ENCODE data around the gene KRTAP5-4.
"Not testable (repeated sequence)": the region's sequence is repeated elsewhere in the genome, so short reads cannot be mapped to it uniquely, and the experiment has no call there.

The KRTAP5-4 gene

GRCh38 chr11:1650034-1650917 lies 28.3 kb upstream of the KRTAP5-4 start:
- Histone ChIP-seq H3K27me3 (ENCODE audit: control insufficient read depth, low read length) (peaks cover 4% of the 10 kb centered on the region; the same call in 1 of the 2 replicates), H3K9me3 (ENCODE audit: control insufficient read depth, insufficient read depth, low read length) (no peaks in the 10 kb centered on the region), H3K4me1 (ENCODE audit: control insufficient read depth, low read length) (no peaks in the 10 kb centered on the region), H4K20me1 (ENCODE audit: control insufficient read depth, insufficient read depth, low read depth, low read length) (no peaks in the 10 kb centered on the region; the same call in 1 of the 2 replicates), H3K79me2 (ENCODE audit: control insufficient read depth, low read length) (no peaks in the 10 kb centered on the region), H3K27ac (ENCODE audit: low read depth, low read length) (no peak overlapping the region), H3F3A (ENCODE audit: control insufficient read depth, insufficient read depth) (no peaks in the 10 kb centered on the region), H3K4me3 (ENCODE audit: low read length) (no peak overlapping the region), H3K4me2 (ENCODE audit: low read length) (no peak overlapping the region), H3K36me3 (ENCODE audit: control insufficient read depth, low read length) (no peaks in the 10 kb centered on the region), H3K9me2 (replicated peaks; ENCODE audit: control insufficient read depth, low read length) (no peaks in the 10 kb centered on the region)
- TF ChIP-seq CTCF (IDR thresholded peaks at IDR 0.05; ENCODE audit: low read depth, low read length, poor library complexity, severe bottlenecking) (no peak), EZH2phosphoT487 (IDR thresholded peaks at IDR 0.05; ENCODE audit: borderline replicate concordance, low read length) (no peak)

- no peak for TF ChIP-seq EZH2phosphoT487 (IDR thresholded peaks at IDR 0.05; ENCODE audit: borderline replicate concordance, low read length)
- no peak for TF ChIP-seq CTCF (IDR thresholded peaks at IDR 0.05; ENCODE audit: low read depth, low read length, poor library complexity, severe bottlenecking)
- Histone ChIP-seq H3K27me3 (ENCODE audit: control insufficient read depth, low read length) (peaks cover 4% of the 10 kb centered on the region; the same call in 1 of the 2 replicates), H3K79me2 (ENCODE audit: control insufficient read depth, low read length) (no peaks in the 10 kb centered on the region), H4K20me1 (ENCODE audit: control insufficient read depth, insufficient read depth, low read depth, low read length) (no peaks in the 10 kb centered on the region; the same call in 1 of the 2 replicates), H3K36me3 (ENCODE audit: control insufficient read depth, low read length) (no peaks in the 10 kb centered on the region), H3K9me2 (replicated peaks; ENCODE audit: control insufficient read depth, low read length) (no peaks in the 10 kb centered on the region), H3K4me3 (ENCODE audit: low read length) (no peak overlapping the region), H3K9me3 (ENCODE audit: control insufficient read depth, insufficient read depth, low read length) (no peaks in the 10 kb centered on the region), H3F3A (ENCODE audit: control insufficient read depth, insufficient read depth) (no peaks in the 10 kb centered on the region), H3K27ac (ENCODE audit: low read depth, low read length) (no peak overlapping the region), H3K4me1 (ENCODE audit: control insufficient read depth, low read length) (no peaks in the 10 kb centered on the region), H3K4me2 (ENCODE audit: low read length) (no peak overlapping the region)
These were observed 26.9 kb upstream of the KRTAP5-4 start for GRCh38 chr11:1648653-1649420.

- Histone ChIP-seq H3K79me2 (ENCODE audit: control insufficient read depth, low read length) (no peaks in the 10 kb centered on the region), H3K4me1 (ENCODE audit: control insufficient read depth, low read length) (no peaks in the 10 kb centered on the region), H3K27me3 (ENCODE audit: control insufficient read depth, low read length) (peaks cover under 1% of the 10 kb centered on the region; the same call in 1 of the 2 replicates), H3K4me2 (ENCODE audit: low read length) (no peak overlapping the region), H3K9me3 (ENCODE audit: control insufficient read depth, insufficient read depth, low read length) (no peaks in the 10 kb centered on the region), H3K9me2 (replicated peaks; ENCODE audit: control insufficient read depth, low read length) (no peaks in the 10 kb centered on the region), H3F3A (ENCODE audit: control insufficient read depth, insufficient read depth) (no peaks in the 10 kb centered on the region), H4K20me1 (ENCODE audit: control insufficient read depth, insufficient read depth, low read depth, low read length) (no peaks in the 10 kb centered on the region; the same call in 1 of the 2 replicates), H3K27ac (ENCODE audit: low read depth, low read length) (no peak overlapping the region), H3K36me3 (ENCODE audit: control insufficient read depth, low read length) (no peaks in the 10 kb centered on the region), H3K4me3 (ENCODE audit: low read length) (no peak overlapping the region)
- TF ChIP-seq EZH2phosphoT487 (IDR thresholded peaks at IDR 0.05; ENCODE audit: borderline replicate concordance, low read length) (no peak), CTCF (IDR thresholded peaks at IDR 0.05; ENCODE audit: low read depth, low read length, poor library complexity, severe bottlenecking) (no peak)
These were observed 26.1 kb upstream of the KRTAP5-4 start for GRCh38 chr11:1647901-1648652.

GRCh38 chr11:1646540-1646939 lies 24.6 kb upstream of the KRTAP5-4 start:
- not testable (repeated sequence) for H3K27me3 ChIP-seq (ENCODE audit: control insufficient read depth, low read length); H3K9me3 ChIP-seq (ENCODE audit: control insufficient read depth, insufficient read depth, low read length); H3K4me1 ChIP-seq (ENCODE audit: control insufficient read depth, low read length); H3K4me3 ChIP-seq (ENCODE audit: low read length); H4K20me1 ChIP-seq (ENCODE audit: control insufficient read depth, insufficient read depth, low read depth, low read length); H3K79me2 ChIP-seq (ENCODE audit: control insufficient read depth, low read length); H3K36me3 ChIP-seq (ENCODE audit: control insufficient read depth, low read length); H3K27ac ChIP-seq (ENCODE audit: low read depth, low read length); H3F3A ChIP-seq (ENCODE audit: control insufficient read depth, insufficient read depth); H3K9me2 ChIP-seq (replicated peaks; ENCODE audit: control insufficient read depth, low read length); H3K4me2 ChIP-seq (ENCODE audit: low read length)

Data from DOHH2 (cell line).